ENCODE results near the gene PVR.

The PVR gene

GRCh38 chr19:44658069-44658733 lies 14.5 kb downstream of the PVR start:
- ChIA-PET POLR2A (interaction anchor here (1.1 kb wide), 1 partner anchor 75 kb away, joined by 3 read pairs; no protein-coding TSS in a partner anchor), CTCF (interaction anchor here (0.5 to 2.5 kb wide), 2 partner anchors 33 to 87 kb away, joined by 4 to 12 read pairs; no protein-coding TSS in a partner anchor)
- TF ChIP-seq LEF1 (IDR thresholded peaks at IDR 0.05; ENCODE audit: borderline replicate concordance), result no peak
- no peak for TF ChIP-seq SP1 (IDR thresholded peaks at IDR 0.05)
- no peak for TF ChIP-seq L3MBTL2 (conservative IDR thresholded peaks at IDR 0.05)
- no peak for TF ChIP-seq HDGF (IDR thresholded peaks at IDR 0.05; ENCODE audit: borderline replicate concordance)
- TF ChIP-seq ELF4 (IDR thresholded peaks at IDR 0.05), result no peak
- TF ChIP-seq CTBP1 (IDR thresholded peaks at IDR 0.05; ENCODE audit: borderline replicate concordance), result no peak
- no peak for TF ChIP-seq FOXK2 (IDR thresholded peaks at IDR 0.05)
- TF ChIP-seq ARNT (IDR thresholded peaks at IDR 0.05), result no peak
- no peak for TF ChIP-seq ZNF384 (IDR thresholded peaks at IDR 0.05)
- TF ChIP-seq FOXA1 (IDR thresholded peaks at IDR 0.05), result no peak
- no peak for DNase-seq (ENCODE audit: extremely low spot score)

DNA sequence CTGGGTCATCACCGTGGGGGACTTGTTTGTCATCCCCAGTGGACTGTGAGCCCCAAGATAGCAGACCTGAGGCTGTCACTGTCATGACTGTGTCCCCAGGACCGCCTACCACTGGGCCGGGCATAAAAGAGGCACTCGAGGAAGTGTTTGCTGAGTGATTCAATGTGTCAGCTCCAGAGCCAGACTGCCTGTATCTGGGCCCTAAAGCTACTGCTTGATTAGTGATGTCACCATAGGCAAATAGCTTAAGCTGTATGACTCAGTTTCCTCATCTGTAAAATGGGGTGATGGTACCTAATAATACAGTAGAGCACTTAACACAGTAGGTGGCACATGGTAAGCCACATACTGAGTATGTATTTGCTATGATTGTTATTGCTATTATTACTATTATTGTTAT lies 16.4 kb downstream of the PVR start:
- ChIA-PET CTCF (no interaction called here), POLR2A (no interaction called here)
- no peak for DNase-seq (ENCODE audit: extremely low spot score)
- TF ChIP-seq CTBP1 (IDR thresholded peaks at IDR 0.05; ENCODE audit: borderline replicate concordance), result no peak
- no peak for TF ChIP-seq L3MBTL2 (conservative IDR thresholded peaks at IDR 0.05)
- TF ChIP-seq BHLHE40 (IDR thresholded peaks at IDR 0.05; ENCODE audit: borderline replicate concordance), result no peak
- no peak for TF ChIP-seq FOXK2 (IDR thresholded peaks at IDR 0.05)
- no peak for TF ChIP-seq SP1 (IDR thresholded peaks at IDR 0.05)
- no peak for TF ChIP-seq ELF4 (IDR thresholded peaks at IDR 0.05)
- TF ChIP-seq FOXA1 (IDR thresholded peaks at IDR 0.05), result no peak
- no peak for TF ChIP-seq NFRKB (IDR thresholded peaks at IDR 0.05)
- no peak for TF ChIP-seq ARNT (IDR thresholded peaks at IDR 0.05)

DNA sequence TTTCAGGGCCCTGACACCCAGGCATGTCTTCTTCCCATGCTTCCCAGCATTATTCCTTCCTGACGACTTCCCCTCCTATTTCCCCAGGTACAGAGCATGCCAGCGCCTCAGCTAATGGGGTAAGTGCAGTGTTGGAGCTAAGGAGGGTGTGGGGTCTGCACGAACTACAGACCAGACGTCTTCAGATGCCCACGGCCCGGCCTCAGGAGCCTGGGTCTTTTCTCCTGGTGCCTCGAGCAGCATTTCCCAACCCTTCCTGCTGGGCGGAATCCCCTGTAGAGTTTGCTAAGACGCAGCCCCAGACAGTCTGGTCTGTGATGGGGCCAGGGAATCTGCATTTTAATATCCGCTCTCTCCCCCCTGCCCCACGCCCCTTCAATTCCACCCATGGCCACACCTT lies 17.5 kb downstream of the PVR start:
- no peak for DNase-seq (ENCODE audit: extremely low spot score)
- CTCF ChIA-PET, result no interaction called here
- TF ChIP-seq NFRKB (IDR thresholded peaks at IDR 0.05) (no peak), CTBP1 (IDR thresholded peaks at IDR 0.05; ENCODE audit: borderline replicate concordance) (no peak), ELF4 (IDR thresholded peaks at IDR 0.05) (no peak), L3MBTL2 (conservative IDR thresholded peaks at IDR 0.05) (no peak), FOXA1 (IDR thresholded peaks at IDR 0.05) (no peak), TARDBP (IDR thresholded peaks at IDR 0.05) (no peak), FOXM1 (IDR thresholded peaks at IDR 0.05; ENCODE audit: borderline replicate concordance) (no peak), PKNOX1 (IDR thresholded peaks at IDR 0.05) (no peak), LEF1 (IDR thresholded peaks at IDR 0.05; ENCODE audit: borderline replicate concordance) (no peak), ZNF384 (IDR thresholded peaks at IDR 0.05) (no peak)
- POLR2A ChIA-PET, result no interaction called here

DNA sequence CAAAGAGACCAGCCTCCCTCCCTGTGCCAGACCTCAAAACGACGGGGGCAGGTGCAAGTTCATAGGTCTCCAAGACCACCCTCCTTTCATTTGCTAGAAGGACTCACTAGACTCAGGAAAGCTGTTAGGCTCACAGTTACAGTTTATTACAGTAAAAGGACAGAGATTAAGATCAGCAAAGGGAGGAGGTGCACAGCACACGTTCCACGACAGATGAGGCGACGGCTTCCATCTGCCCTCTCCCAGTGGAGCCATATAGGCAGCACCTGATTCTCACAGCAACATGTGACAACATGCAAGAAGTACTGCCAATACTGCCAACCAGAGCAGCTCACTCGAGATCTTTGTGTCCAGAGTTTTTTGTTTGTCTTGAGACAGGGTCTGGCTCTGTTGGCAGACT lies 18.2 kb downstream of the PVR start:
- ChIA-PET POLR2A (interaction anchor here (1.6 kb wide), 1 partner anchor 11 kb away, joined by 3 read pairs; no protein-coding TSS in a partner anchor), CTCF (no interaction called here)
- DNase-seq (ENCODE audit: extremely low spot score), result no peak
- no peak for TF ChIP-seq TARDBP (IDR thresholded peaks at IDR 0.05)

DNA sequence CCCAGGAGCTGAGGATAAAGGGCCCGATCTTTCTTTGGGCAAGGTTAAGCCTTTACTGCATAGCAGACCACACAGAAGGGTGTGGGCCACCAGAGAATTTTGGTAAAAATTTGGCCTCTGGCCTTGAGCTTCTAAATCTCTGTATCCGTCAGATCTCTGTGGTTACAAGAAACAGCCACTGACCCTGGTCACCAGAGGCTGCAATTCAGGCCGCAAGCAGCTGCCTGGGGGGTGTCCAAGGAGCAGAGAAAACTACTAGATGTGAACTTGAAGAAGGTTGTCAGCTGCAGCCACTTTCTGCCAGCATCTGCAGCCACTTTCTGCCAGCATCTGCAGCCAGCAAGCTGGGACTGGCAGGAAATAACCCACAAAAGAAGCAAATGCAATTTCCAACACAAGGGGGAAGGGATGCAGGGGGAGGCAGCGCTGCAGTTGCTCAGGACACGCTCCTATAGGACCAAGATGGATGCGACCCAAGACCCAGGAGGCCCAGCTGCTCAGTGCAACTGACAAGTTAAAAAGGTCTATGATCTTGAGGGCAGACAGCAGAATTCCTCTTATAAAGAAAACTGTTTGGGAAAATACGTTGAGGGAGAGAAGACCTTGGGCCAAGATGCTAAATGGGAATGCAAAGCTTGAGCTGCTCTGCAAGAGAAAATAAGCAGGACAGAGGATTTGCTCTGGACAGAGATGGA lies 19.1 kb downstream of the PVR start:
- CTCF ChIA-PET, result interaction anchor here (0.8 to 1.3 kb wide), 2 partner anchors 25 to 92 kb away, joined by 4 read pairs; no protein-coding TSS in a partner anchor
- no peak for DNase-seq (ENCODE audit: extremely low spot score)
- TF ChIP-seq NFRKB (IDR thresholded peaks at IDR 0.05) (no peak), LEF1 (IDR thresholded peaks at IDR 0.05; ENCODE audit: borderline replicate concordance) (no peak), SUZ12 (IDR thresholded peaks at IDR 0.05) (no peak), FOXM1 (IDR thresholded peaks at IDR 0.05; ENCODE audit: borderline replicate concordance) (no peak), ARNT (IDR thresholded peaks at IDR 0.05) (no peak), HDGF (IDR thresholded peaks at IDR 0.05; ENCODE audit: borderline replicate concordance) (no peak), TARDBP (IDR thresholded peaks at IDR 0.05) (no peak), BHLHE40 (IDR thresholded peaks at IDR 0.05; ENCODE audit: borderline replicate concordance) (no peak), ELF4 (IDR thresholded peaks at IDR 0.05) (no peak), FOXK2 (IDR thresholded peaks at IDR 0.05) (no peak), CTBP1 (IDR thresholded peaks at IDR 0.05; ENCODE audit: borderline replicate concordance) (no peak), L3MBTL2 (conservative IDR thresholded peaks at IDR 0.05) (no peak), SP1 (IDR thresholded peaks at IDR 0.05) (no peak), PKNOX1 (IDR thresholded peaks at IDR 0.05) (no peak), ZNF384 (IDR thresholded peaks at IDR 0.05) (no peak), FOXA1 (IDR thresholded peaks at IDR 0.05) (no peak)
- POLR2A ChIA-PET, result interaction anchor here (1.4 to 1.6 kb wide), 2 partner anchors 10 to 14 kb away, joined by 3 read pairs; no protein-coding TSS in a partner anchor

GRCh38 chr19:44663996-44664395 lies 20.3 kb downstream of the PVR start:
- ChIA-PET POLR2A (interaction anchor here (1.4 kb wide), 1 partner anchor 13 kb away, joined by 3 read pairs; no protein-coding TSS in a partner anchor), CTCF (interaction anchor here (0.8 to 1.3 kb wide), 2 partner anchors 24 to 93 kb away, joined by 4 read pairs; no protein-coding TSS in a partner anchor)
- DNase-seq (ENCODE audit: extremely low spot score), result no peak
- TF ChIP-seq TARDBP (IDR thresholded peaks at IDR 0.05) (no peak), ELF4 (IDR thresholded peaks at IDR 0.05) (no peak), LEF1 (IDR thresholded peaks at IDR 0.05; ENCODE audit: borderline replicate concordance) (no peak), ZNF384 (IDR thresholded peaks at IDR 0.05) (no peak), BHLHE40 (IDR thresholded peaks at IDR 0.05; ENCODE audit: borderline replicate concordance) (no peak), SUZ12 (IDR thresholded peaks at IDR 0.05) (no peak), ARNT (IDR thresholded peaks at IDR 0.05) (no peak), FOXM1 (IDR thresholded peaks at IDR 0.05; ENCODE audit: borderline replicate concordance) (no peak), FOXA1 (IDR thresholded peaks at IDR 0.05) (no peak), HDGF (IDR thresholded peaks at IDR 0.05; ENCODE audit: borderline replicate concordance) (no peak), FOXK2 (IDR thresholded peaks at IDR 0.05) (no peak), CTBP1 (IDR thresholded peaks at IDR 0.05; ENCODE audit: borderline replicate concordance) (no peak), PKNOX1 (IDR thresholded peaks at IDR 0.05) (no peak), SP1 (IDR thresholded peaks at IDR 0.05) (no peak), NFRKB (IDR thresholded peaks at IDR 0.05) (no peak)
